ENCODE measurements around the gene MYL6B.
"Not testable (repeated sequence)": the region's sequence is repeated elsewhere in the genome, so short reads cannot be mapped to it uniquely, and the experiment has no call there.

MYL6B gene

DNA sequence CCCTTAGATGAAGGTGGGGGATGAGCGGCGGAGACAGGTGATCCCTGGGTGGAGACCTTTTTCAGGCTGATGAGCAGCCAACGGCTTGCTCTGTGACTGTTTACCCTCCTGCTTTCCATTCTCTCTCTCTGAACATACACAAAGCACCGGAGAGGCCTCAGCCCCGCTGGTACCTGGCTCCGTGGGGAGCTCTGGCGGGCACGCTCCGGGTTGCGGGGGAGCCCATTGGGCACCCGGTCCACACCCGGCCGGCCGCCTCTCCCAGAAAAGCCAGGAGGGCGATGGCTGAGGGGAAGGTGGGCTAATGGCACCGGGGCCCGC is 36.4 kb downstream of the MYL6B start:
- TF ChIP-seq ZFX (IDR thresholded peaks at IDR 0.05) (no peak), CTCF (conservative IDR thresholded peaks at IDR 0.05) (no peak)
- H3K27ac ChIP-seq, result peak overlapping the region; percentile 84

- TF ChIP-seq ZFX (IDR thresholded peaks at IDR 0.05), result peak; percentile 63
- peak; percentile 100 for TF ChIP-seq CTCF (conservative IDR thresholded peaks at IDR 0.05)
- peak within 1 kb of the TSS; percentile 84 for H3K27ac ChIP-seq
Observed at GRCh38 chr12:56189099-56189917, 36.9 kb downstream of the MYL6B start, which contains the start of gene SMARCC2. Gene SMARCC2, minus strand, starts transcription at chr12:56189483. Its CDS starts 22 bp downstream, at chr12:56189461.

- TF ChIP-seq CTCF (conservative IDR thresholded peaks at IDR 0.05) (0 out of 2 replicates have a peak, but pooled peaks have one; percentile 55), ZFX (IDR thresholded peaks at IDR 0.05) (no peak)
- peak overlapping the region; percentile 84 for H3K27ac ChIP-seq
Observed at GRCh38 chr12:56189918-56190694, 37.7 kb downstream of the MYL6B start.

DNA sequence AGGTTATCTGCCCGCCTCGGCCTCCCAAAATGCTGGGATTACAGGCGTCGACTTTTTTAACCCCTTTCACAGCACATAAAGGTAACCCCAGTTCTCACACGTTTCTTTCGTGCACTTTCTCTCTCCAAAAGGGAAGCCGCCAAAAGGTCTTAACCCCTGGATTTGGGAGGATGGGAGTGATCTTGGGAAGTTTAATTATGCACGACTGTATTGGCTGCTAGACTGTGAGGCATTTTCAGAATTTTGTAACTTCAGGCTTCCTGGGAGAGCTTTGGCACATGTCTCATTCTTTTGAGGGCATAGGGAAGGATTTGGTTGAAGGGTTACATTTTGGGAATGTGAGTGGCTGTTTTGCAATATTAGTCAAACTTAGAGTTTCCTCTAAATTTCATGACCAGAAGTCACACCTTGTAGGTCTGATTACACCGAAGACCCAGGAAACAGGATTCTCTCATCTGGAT is 38.3 kb downstream of the MYL6B start:
- peak overlapping the region; percentile 84 for H3K27ac ChIP-seq
- TF ChIP-seq ZFX (IDR thresholded peaks at IDR 0.05) (no peak), CTCF (conservative IDR thresholded peaks at IDR 0.05) (no peak)

GRCh38 chr12:56192582-56192981 is 40.2 kb downstream of the MYL6B start:
- TF ChIP-seq CTCF (conservative IDR thresholded peaks at IDR 0.05) (no peak), ZFX (IDR thresholded peaks at IDR 0.05) (no peak)
- no peak overlapping the region for H3K27ac ChIP-seq

DNA sequence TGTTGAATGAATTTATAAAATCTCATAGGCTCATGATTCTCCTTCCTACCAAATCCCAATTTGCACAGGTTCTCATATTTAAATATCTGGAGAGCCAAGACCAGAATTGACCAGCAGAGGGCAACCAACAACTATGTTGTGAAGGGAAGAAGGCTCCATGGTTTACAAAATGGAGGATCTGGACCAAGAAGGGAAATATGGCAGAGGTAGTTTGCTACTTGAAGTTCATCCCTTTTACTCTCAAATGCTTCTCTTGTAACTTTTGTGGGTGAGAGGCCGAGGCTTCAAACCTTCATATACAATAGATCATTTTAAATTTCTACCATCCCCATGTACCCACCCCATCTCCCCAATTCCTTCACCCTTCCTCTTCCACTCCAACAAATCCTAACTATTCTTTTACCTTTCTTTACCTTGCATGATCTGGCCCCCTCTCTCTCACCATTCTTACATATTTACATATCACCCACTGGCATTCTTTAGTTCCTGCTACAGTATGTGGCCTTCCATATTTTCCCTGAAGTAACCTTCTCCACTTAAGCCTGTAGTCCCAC is 40.7 kb downstream of the MYL6B start:
- no peak for TF ChIP-seq ZFX (IDR thresholded peaks at IDR 0.05)
- TF ChIP-seq CTCF (conservative IDR thresholded peaks at IDR 0.05), result peak; percentile 91
- no peak overlapping the region for H3K27ac ChIP-seq

DNA sequence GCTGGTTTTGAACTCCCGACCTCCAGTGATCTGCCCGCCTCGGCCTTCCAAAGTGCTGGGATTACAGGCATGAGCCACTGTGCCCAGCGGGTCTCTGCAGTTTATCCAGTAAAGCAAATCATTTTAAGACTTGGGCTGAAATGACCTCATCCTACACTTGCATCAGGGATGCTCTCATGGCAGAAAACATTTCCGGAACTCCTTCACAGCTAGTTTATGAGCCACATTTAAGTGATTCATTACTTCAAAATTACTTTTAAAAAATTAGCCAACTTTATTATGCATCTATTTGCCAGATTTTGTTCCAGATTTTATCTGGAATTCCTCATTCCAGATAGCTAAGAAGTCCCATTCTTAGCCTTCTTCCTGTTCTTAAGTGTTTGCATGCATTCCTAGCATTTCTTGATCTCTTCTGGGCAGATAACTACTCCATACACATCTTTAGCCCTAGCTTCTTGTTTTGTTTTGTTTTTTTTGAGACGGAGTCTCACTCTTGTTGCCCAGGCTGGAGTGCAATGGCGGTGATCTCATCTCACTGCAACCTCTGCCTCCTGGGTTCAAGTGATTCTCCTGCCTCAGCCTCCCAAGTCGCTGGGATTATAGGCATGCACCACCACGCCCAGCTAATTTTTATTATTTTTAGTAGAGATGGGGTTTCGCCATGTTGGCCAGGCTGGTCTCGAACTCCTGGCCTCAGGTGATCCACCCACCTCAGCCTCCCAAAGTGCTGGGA is 44.6 kb downstream of the MYL6B start:
- H3K27ac ChIP-seq, result not testable (repeated sequence)
